GM18499 (cell line): ENCODE data around the gene MUSTN1.

ENCODE experiments used
- ATAC-seq: cut with Tn5 transposase; IDR thresholded peaks from one replicate; pipeline ENCODE4 v1.9.1; 2021; ENCODE audit warnings: moderate number of reproducible peaks; ENCODE audit not compliant: insufficient read depth, unreplicated experiment

MUSTN1 gene

DNA sequence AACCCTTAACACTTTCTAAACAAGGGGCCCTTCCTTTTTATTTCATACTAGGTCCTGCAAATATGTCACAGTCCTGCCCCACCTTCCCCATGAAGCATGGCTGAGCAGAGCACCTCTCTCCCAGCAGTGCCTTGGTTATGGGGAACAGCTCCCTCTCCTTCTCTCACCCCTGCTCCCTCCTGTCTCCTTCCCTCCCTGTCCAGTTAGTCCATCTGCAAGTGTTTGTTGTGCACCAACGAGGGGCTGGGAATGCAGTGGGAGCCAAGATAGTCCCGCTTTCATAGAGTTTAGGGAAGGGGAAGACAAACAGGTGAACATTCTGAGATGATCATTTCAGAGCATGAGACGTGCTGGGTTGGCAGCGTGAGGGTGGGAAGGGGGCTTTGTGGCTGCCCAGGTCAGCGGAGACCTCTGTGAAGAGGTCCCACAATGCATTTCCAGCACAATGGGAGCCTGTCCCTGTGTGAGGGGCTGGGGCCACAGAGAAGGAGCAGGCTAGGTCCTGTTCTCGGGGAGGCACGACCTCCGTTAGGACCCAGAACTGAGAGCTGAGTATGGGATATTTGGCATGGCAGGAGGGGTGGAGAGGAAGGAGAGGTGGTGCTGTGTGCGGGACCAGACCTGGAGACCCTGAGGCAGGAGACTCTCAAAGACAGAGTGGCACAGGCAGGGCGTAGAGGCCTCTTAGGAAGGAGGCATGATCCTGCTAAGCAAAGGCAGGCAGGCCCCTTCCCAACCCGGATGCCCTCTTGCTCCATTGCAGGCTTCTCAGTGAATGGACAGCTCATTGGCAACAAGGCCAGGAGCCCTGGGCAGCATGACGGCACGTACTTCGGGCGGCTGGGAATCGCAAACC lies 45.7 kb downstream of the MUSTN1 start:
- ATAC-seq, result no peak

GRCh38 chr3:52787672-52788625 lies 46.9 kb downstream of the MUSTN1 start:
- ATAC-seq, result no peak

DNA sequence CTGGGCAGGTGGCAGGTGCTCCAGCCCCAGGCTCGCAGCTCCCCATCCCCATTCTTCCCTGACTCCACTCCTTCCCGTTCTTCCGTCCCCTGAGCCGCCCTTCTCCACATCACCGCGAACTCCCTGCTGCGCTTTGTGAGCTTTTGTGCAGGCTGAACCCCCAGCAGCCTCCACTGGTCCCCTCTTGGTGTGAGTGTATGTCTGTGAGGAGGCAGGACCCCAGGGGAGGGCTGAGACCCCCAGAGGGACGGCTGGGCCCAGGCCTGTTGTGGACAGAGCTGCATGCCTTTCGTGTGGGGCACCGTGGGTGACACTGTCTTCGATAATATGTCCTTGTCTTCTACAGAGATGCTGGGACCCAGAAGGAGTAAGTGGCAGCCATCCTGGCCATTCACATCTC lies 47.6 kb downstream of the MUSTN1 start:
- ATAC-seq, result no peak

DNA sequence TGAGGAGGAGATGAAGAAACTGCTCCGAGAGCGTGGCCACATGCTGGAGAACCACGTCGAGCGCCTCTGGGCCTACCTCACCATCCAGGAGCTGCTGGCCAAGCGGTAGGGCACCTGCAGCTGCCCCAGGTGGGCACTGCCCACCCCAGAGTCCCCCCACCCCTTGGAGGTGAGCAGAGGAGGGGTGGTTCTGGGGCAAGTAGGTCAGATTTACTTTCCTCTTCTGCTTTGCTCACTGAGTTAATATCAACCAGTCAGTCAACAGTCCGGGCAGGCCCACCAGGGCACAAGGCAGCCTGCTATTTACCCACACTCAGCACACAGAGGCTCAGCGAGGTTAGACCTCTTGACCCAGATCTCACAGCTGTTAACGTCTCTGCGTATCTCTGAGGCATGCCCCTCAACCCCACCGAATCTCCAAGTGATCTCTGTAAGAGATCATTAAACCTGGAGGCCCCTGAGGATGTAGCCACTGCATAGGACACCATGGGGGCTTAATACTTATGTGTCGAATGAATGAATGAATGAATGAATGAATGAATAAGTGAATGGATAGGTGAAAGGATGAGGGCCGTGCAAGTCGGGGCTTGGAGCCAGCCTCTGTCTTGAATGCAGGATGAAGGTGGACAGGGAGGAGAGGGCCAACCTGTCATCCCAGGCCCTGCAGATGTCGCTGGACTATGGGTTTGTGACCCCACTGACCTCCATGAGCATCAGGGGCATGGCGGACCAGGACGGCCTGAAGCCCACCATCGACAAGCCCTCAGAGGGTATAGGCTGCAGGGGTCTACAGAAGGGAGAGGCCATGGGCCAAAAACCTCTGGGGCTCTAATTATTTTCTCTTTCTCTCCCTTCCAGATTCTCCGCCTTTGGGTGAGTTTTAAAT lies 48.2 kb downstream of the MUSTN1 start:
- ATAC-seq, result no peak

- no peak for ATAC-seq
Observed at GRCh38 chr3:52784931-52785590, 49.8 kb downstream of the MUSTN1 start.

GRCh38 chr3:52784021-52784621 lies 50.7 kb downstream of the MUSTN1 start:
- no peak for ATAC-seq

GRCh38 chr3:52783211-52783555 lies 51.6 kb downstream of the MUSTN1 start:
- ATAC-seq, result no peak
